OCI-LY1 (cell line): ENCODE measurements around the gene GRB10.

ENCODE experiments used
- H2AFZ ChIP-seq: fragments of 200-600 bp; sonication (generic), shearing (Covaris generic); 2 replicates; pipeline ENCODE4 v1.6.0; 2014; ENCODE audit warnings: antibody characterized with exemption, mild to moderate bottlenecking, low read length
- H3F3A ChIP-seq: fragments of 200-600 bp; sonication (generic), shearing (Covaris generic); 2 replicates; pipeline ENCODE4 v1.6.0; 2014; ENCODE audit warnings: mild to moderate bottlenecking, antibody characterized with exemption, low read length, moderate library complexity; ENCODE audit not compliant: insufficient read depth
- H3K27ac ChIP-seq: fragments of 200-600 bp; sonication (generic); 2 replicates; pipeline ENCODE4 v1.5.1; 2014; ENCODE audit warnings: low read length, mixed run types, mild to moderate bottlenecking, low read depth; ENCODE audit not compliant: poor library complexity, severe bottlenecking
- H3K27me3 ChIP-seq: fragments of 200-600 bp; sonication (generic); 2 replicates; pipeline ENCODE4 v1.6.0; 2014; ENCODE audit warnings: antibody characterized with exemption, mild to moderate bottlenecking, low read length, moderate library complexity; ENCODE audit not compliant: insufficient read depth
- H3K36me3 ChIP-seq: fragments of 200-600 bp; sonication (generic); 2 replicates; pipeline ENCODE4 v1.6.1; 2014; ENCODE audit warnings: mild to moderate bottlenecking, antibody characterized with exemption, low read length, moderate library complexity, mixed read lengths; ENCODE audit not compliant: insufficient read depth
- H3K4me1 ChIP-seq: fragments of 200-600 bp; sonication (generic); 2 replicates; pipeline ENCODE4 v1.5.1; 2014; ENCODE audit warnings: mild to moderate bottlenecking, low read length, moderate library complexity; ENCODE audit not compliant: insufficient read depth, severe bottlenecking
- H3K4me2 ChIP-seq: fragments of 200-600 bp; sonication (generic), shearing (Covaris generic); 2 replicates; pipeline ENCODE4 v1.6.1; 2014; ENCODE audit warnings: low read length
- H3K4me3 ChIP-seq: fragments of 200-600 bp; sonication (generic); 2 replicates; pipeline ENCODE4 v1.5.1; 2014; ENCODE audit warnings: low read length, low read depth, mild to moderate bottlenecking, mixed read lengths; ENCODE audit not compliant: poor library complexity, severe bottlenecking
- H3K79me2 ChIP-seq: fragments of 200-600 bp; shearing (Covaris generic); 2 replicates; pipeline ENCODE4 v1.6.1; 2016; ENCODE audit warnings: mixed run types, low read length, mixed read lengths; ENCODE audit not compliant: insufficient read depth
- H3K9ac ChIP-seq: fragments of 200-600 bp; sonication (generic), shearing (Covaris generic); 2 replicates; pipeline ENCODE4 v1.6.1; 2014; ENCODE audit warnings: mild to moderate bottlenecking, low read length, mixed read lengths
- H3K9me2 ChIP-seq: fragments of 200-600 bp; sonication (generic), shearing (Covaris generic); 2 replicates; pipeline ENCODE4 v1.6.1; 2014; ENCODE audit warnings: low read depth, mild to moderate bottlenecking, low read length, mixed read lengths
- H3K9me3 ChIP-seq: fragments of 200-600 bp; shearing (Covaris generic); 2 replicates; pipeline ENCODE4 v1.6.1; 2014; ENCODE audit warnings: low read length, mixed read lengths
- H4K20me1 ChIP-seq: fragments of 200-600 bp; sonication (generic), shearing (Covaris generic); 2 replicates; pipeline ENCODE4 v1.6.0; 2016; ENCODE audit warnings: mild to moderate bottlenecking, low read length; ENCODE audit not compliant: insufficient read depth
- EZH2 ChIP-seq: fragments of 200-600 bp; sonication (generic), shearing (Covaris generic); IDR thresholded peaks from 2 replicates; pipeline ENCODE4 v1.8.0; 2017; ENCODE audit warnings: borderline replicate concordance, mixed run types, mild to moderate bottlenecking, antibody characterized with exemption, low read length, moderate library complexity, mixed read lengths
- TF ChIP-seq, protein P1 (sequence below): fragments of 200-600 bp; sonication (generic), shearing (Covaris generic); IDR thresholded peaks from 2 replicates; pipeline ENCODE4 v1.5.1; 2017; ENCODE audit warnings: mild to moderate bottlenecking, antibody characterized with exemption, low read length, moderate library complexity, mixed read lengths

Gene GRB10

GRCh38 chr7:50592940-50593339 lies 189.8 kb downstream of the GRB10 start:
- Histone ChIP-seq H3K4me2 (no peak overlapping the region), H3K9me3 (no peaks in the 10 kb centered on the region), H3K9me2 (no peaks in the 10 kb centered on the region), H3K4me1 (no peaks in the 10 kb centered on the region), H3K4me3 (no peak overlapping the region), H4K20me1 (no peaks in the 10 kb centered on the region), H3F3A (no peaks in the 10 kb centered on the region), H2AFZ (no peak overlapping the region), H3K9ac (no peak overlapping the region), H3K27ac (no peak overlapping the region), H3K27me3 (0 out of 2 replicates have a peak, but pooled peaks cover 16% of the 10 kb centered on the region), H3K36me3 (no peaks in the 10 kb centered on the region), H3K79me2 (no peaks in the 10 kb centered on the region)
- TF ChIP-seq EZH2 = no peak
- TF ChIP-seq, protein P1, sequence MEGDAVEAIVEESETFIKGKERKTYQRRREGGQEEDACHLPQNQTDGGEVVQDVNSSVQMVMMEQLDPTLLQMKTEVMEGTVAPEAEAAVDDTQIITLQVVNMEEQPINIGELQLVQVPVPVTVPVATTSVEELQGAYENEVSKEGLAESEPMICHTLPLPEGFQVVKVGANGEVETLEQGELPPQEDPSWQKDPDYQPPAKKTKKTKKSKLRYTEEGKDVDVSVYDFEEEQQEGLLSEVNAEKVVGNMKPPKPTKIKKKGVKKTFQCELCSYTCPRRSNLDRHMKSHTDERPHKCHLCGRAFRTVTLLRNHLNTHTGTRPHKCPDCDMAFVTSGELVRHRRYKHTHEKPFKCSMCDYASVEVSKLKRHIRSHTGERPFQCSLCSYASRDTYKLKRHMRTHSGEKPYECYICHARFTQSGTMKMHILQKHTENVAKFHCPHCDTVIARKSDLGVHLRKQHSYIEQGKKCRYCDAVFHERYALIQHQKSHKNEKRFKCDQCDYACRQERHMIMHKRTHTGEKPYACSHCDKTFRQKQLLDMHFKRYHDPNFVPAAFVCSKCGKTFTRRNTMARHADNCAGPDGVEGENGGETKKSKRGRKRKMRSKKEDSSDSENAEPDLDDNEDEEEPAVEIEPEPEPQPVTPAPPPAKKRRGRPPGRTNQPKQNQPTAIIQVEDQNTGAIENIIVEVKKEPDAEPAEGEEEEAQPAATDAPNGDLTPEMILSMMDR = no peak

DNA sequence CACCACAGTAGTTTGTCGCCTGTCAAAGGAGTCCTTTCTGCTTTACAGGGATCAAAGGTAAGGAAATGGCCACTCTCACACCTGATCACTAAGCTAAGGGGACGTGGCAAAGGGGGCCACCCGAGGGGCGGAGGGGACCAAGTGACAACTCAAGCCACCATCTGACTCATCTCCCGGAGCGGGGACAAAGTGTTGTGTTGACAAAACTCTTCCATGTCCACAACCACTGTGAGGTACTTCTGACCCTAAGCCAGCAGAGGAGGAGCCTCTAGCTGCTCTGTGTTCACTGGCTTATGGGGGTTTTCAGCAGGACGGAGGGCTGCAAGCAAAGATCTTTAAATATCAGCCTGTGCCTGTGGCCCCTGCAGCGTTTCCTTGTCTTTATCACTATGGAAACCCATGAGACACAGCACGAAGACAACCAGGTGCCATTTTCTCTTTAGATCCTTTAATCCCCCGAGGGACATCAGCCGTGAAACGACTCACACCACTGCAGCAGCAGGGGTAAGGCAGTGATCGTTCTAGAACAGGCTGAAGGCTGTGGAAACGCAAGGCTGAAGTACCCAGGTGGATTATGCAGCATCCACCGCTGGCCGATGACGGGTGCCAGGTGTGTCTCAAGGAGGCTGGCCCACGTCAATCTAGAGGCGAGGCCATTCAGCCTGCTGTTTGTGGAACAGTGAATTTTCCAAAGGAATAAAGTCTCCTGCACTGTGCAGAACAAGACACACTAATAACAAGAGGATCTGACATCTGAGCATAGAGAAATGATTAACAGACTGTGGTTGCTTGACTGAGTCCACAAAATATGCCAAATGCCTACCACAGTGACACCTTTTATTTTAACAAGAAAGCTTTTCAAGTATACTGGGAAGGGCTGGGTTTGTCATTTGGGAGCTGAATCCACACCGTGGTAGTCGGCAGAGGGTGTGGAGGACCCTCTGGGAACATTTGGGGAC lies 190.9 kb downstream of the GRB10 start:
- H3K4me1 ChIP-seq = no peaks in the 10 kb centered on the region
- no peaks in the 10 kb centered on the region for H3K9me2 ChIP-seq
- 0 out of 2 replicates have a peak, but pooled peaks cover 16% of the 10 kb centered on the region for H3K27me3 ChIP-seq
- no peak overlapping the region for H2AFZ ChIP-seq
- H3K4me2 ChIP-seq = no peak overlapping the region
- no peaks in the 10 kb centered on the region for H3K79me2 ChIP-seq
- no peak for TF ChIP-seq EZH2
- H4K20me1 ChIP-seq = no peaks in the 10 kb centered on the region
- no peak overlapping the region for H3K4me3 ChIP-seq
- no peaks in the 10 kb centered on the region for H3K36me3 ChIP-seq
- H3K9ac ChIP-seq = no peak overlapping the region
- H3K27ac ChIP-seq = no peak overlapping the region
- no peaks in the 10 kb centered on the region for H3F3A ChIP-seq
- H3K9me3 ChIP-seq = no peaks in the 10 kb centered on the region

DNA sequence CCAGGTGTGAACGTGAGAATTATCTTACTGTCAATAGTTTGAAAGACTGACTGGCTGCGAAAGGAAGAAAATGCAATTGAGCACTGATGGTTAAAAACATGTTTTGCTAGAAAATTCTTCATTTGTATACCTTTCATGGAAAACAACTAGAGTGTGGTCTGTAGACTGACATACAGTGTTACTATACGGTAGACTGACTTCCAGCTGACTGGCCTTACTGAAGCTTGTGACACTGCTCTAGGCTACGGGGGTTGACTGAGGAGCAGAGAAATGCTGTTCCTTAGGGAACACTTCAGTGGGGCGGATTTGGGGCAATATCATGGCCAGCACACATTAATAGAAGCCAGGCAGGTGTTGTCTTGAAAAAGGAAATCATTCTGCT lies 191.6 kb downstream of the GRB10 start:
- H3K27me3 ChIP-seq = 0 out of 2 replicates have a peak, but pooled peaks cover 16% of the 10 kb centered on the region
- H3K9ac ChIP-seq = no peak overlapping the region
- no peaks in the 10 kb centered on the region for H3K9me2 ChIP-seq
- H3K9me3 ChIP-seq = no peaks in the 10 kb centered on the region
- no peak overlapping the region for H3K27ac ChIP-seq
- TF ChIP-seq EZH2 = no peak
- TF ChIP-seq, protein P1 = no peak
- H4K20me1 ChIP-seq = no peaks in the 10 kb centered on the region
- H3K4me3 ChIP-seq = no peak overlapping the region
- H3F3A ChIP-seq = no peaks in the 10 kb centered on the region
- H3K4me2 ChIP-seq = no peak overlapping the region
- no peaks in the 10 kb centered on the region for H3K4me1 ChIP-seq
- no peaks in the 10 kb centered on the region for H3K79me2 ChIP-seq
- no peak overlapping the region for H2AFZ ChIP-seq
- H3K36me3 ChIP-seq = no peaks in the 10 kb centered on the region
